MM.1S (cell line): Measurements from ENCODE around the gene UGT1A10.

Source experiments
- DNase-seq: peaks from one replicate; pipeline ENCODE4 v3.0.0-alpha.2; 2015
- H2AFZ ChIP-seq: fragments of 300-600 bp; sonication (generic); 2 replicates; pipeline ENCODE4 v1.6.0; 2016; ENCODE audit warnings: antibody characterized with exemption, low read length
- H3F3A ChIP-seq: fragments of 300-600 bp; sonication (generic); 2 replicates; pipeline ENCODE4 v1.6.1; 2016; ENCODE audit warnings: mild to moderate bottlenecking, antibody characterized with exemption, low read length, moderate library complexity, mixed read lengths; ENCODE audit not compliant: insufficient read depth
- H3K27ac ChIP-seq: fragments of 300-600 bp; sonication (generic); 2 replicates; pipeline ENCODE4 v1.5.1; 2016; ENCODE audit warnings: mild to moderate bottlenecking, low read length
- H3K27me3 ChIP-seq: fragments of 300-600 bp; sonication (generic); replicated peaks from 2 replicates; pipeline ENCODE4 v1.6.0; 2016; ENCODE audit warnings: low read length; ENCODE audit not compliant: insufficient read depth
- H3K36me3 ChIP-seq: fragments of 300-600 bp; sonication (generic); replicated peaks from 2 replicates; pipeline ENCODE4 v1.6.1; 2016; ENCODE audit warnings: mild to moderate bottlenecking, low read length, mixed read lengths; ENCODE audit not compliant: insufficient read depth
- H3K4me1 ChIP-seq: fragments of 300-600 bp; sonication (generic); 2 replicates; pipeline ENCODE4 v1.6.1; 2016; ENCODE audit warnings: low read length, mixed read lengths
- H3K4me2 ChIP-seq: fragments of 300-600 bp; sonication (generic); 2 replicates; pipeline ENCODE4 v1.6.0; 2016; ENCODE audit warnings: low read depth, low read length
- H3K4me3 ChIP-seq: fragments of 300-600 bp; sonication (generic); 2 replicates; pipeline ENCODE4 v1.5.1; 2016; ENCODE audit warnings: low read length, mixed read lengths
- H3K79me2 ChIP-seq: fragments of 300-600 bp; sonication (generic); 2 replicates; pipeline ENCODE4 v1.6.1; 2016; ENCODE audit warnings: mixed run types, low read length, mixed read lengths
- H3K9ac ChIP-seq: fragments of 300-600 bp; sonication (generic); 2 replicates; pipeline ENCODE4 v1.6.1; 2016; ENCODE audit warnings: low read length, mixed read lengths
- H3K9me2 ChIP-seq: fragments of 300-600 bp; sonication (generic); replicated peaks from 2 replicates; pipeline ENCODE4 v1.6.1; 2016; ENCODE audit warnings: mild to moderate bottlenecking, low read length, mixed read lengths; ENCODE audit not compliant: insufficient read depth
- H3K9me3 ChIP-seq: fragments of 300-600 bp; sonication (generic); replicated peaks from 2 replicates; pipeline ENCODE4 v1.6.1; 2016; ENCODE audit warnings: mild to moderate bottlenecking, low read length, mixed read lengths; ENCODE audit not compliant: insufficient read depth
- H4K20me1 ChIP-seq: fragments of 300-600 bp; sonication (generic); 2 replicates; pipeline ENCODE4 v1.6.1; 2016; ENCODE audit warnings: mild to moderate bottlenecking, low read length, moderate library complexity, mixed read lengths; ENCODE audit not compliant: insufficient read depth
- CTCF ChIP-seq: fragments of 300-600 bp; sonication (generic); IDR thresholded peaks from 2 replicates; pipeline ENCODE4 v1.5.1; 2016; ENCODE audit warnings: antibody characterized with exemption, low read length, mixed read lengths
- EZH2 ChIP-seq: fragments of 300-600 bp; sonication (generic); optimal IDR thresholded peaks from 2 replicates; pipeline ENCODE3; 2017; ENCODE audit warnings: low read depth, mild to moderate bottlenecking, antibody characterized with exemption, low read length, mixed read lengths
- EZH2phosphoT487 ChIP-seq: fragments of 300-600 bp; sonication (generic); IDR thresholded peaks from 2 replicates; pipeline ENCODE4 v1.6.1; 2018; ENCODE audit warnings: antibody characterized with exemption, low read length

Gene UGT1A10

GRCh38 chr2:233796254-233796653 is 160.0 kb downstream of the UGT1A10 start:
- Histone ChIP-seq H2AFZ (no peak overlapping the region), H3K4me1 (peaks cover 5% of the 10 kb centered on the region), H3K27me3 (no peaks in the 10 kb centered on the region), H3K9me3 (no peaks in the 10 kb centered on the region), H3K4me2 (no peak overlapping the region), H3K9me2 (no peaks in the 10 kb centered on the region), H3K9ac (no peak overlapping the region), H3K27ac (no peak overlapping the region), H3K4me3 (no peak overlapping the region), H4K20me1 (no peaks in the 10 kb centered on the region), H3K36me3 (no peaks in the 10 kb centered on the region), H3F3A (no peaks in the 10 kb centered on the region), H3K79me2 (no peaks in the 10 kb centered on the region)
- TF ChIP-seq EZH2 (no peak), EZH2phosphoT487 (no peak), CTCF (no peak)
- DNase-seq: no peak

- Histone ChIP-seq H3K27ac (no peak overlapping the region), H3K4me3 (no peak overlapping the region), H3K9me2 (no peaks in the 10 kb centered on the region), H3K9me3 (no peaks in the 10 kb centered on the region), H2AFZ (no peak overlapping the region), H3K27me3 (no peaks in the 10 kb centered on the region), H3F3A (no peaks in the 10 kb centered on the region), H4K20me1 (no peaks in the 10 kb centered on the region), H3K4me2 (no peak overlapping the region), H3K79me2 (no peaks in the 10 kb centered on the region), H3K36me3 (no peaks in the 10 kb centered on the region), H3K4me1 (peaks cover 11% of the 10 kb centered on the region), H3K9ac (no peak overlapping the region)
- no peak for DNase-seq
- no peak for TF ChIP-seq EZH2
- TF ChIP-seq EZH2phosphoT487: no peak
- no peak for TF ChIP-seq CTCF
Measured at GRCh38 chr2:233798335-233799086, 162.3 kb downstream of the UGT1A10 start.

GRCh38 chr2:233799087-233799665 is 162.9 kb downstream of the UGT1A10 start:
- Histone ChIP-seq H4K20me1 (no peaks in the 10 kb centered on the region), H3K9ac (no peak overlapping the region)

More at GRCh38 chr2:233799087-233799665, 162.9 kb downstream of the UGT1A10 start:
- Histone ChIP-seq H3F3A (no peaks in the 10 kb centered on the region), H3K27me3 (no peaks in the 10 kb centered on the region), H3K27ac (no peak overlapping the region), H3K36me3 (no peaks in the 10 kb centered on the region), H3K4me3 (no peak overlapping the region), H3K9me2 (no peaks in the 10 kb centered on the region), H2AFZ (no peak overlapping the region), H3K79me2 (no peaks in the 10 kb centered on the region), H3K9me3 (no peaks in the 10 kb centered on the region), H3K4me2 (no peak overlapping the region), H3K4me1 (peaks cover 11% of the 10 kb centered on the region)
- no peak for TF ChIP-seq EZH2
- TF ChIP-seq EZH2phosphoT487: no peak
- TF ChIP-seq CTCF: no peak
- no peak for DNase-seq
